ENCODE results near the gene CAPRIN1. TPM values are rescaled to one million over a fixed set of nuclear protein-coding genes. Genes with fewer than 3 reads are reported as not detected.

CAPRIN1 gene
- total RNA-seq, 1 experiment from 2014 or later: 301 TPM

- Histone ChIP-seq H3K23me2 (ENCODE audit: insufficient read length, low read depth, low read length, poor library complexity, severe bottlenecking) (no peaks in the 10 kb centered on the region), H3K79me2 (ENCODE audit: insufficient read depth, low read length) (no peaks in the 10 kb centered on the region), H3K9ac (ENCODE audit: extremely low read depth, insufficient read length, low read length) (no peak overlapping the region), H4K5ac (ENCODE audit: insufficient read length, low read depth, low read length) (no peak overlapping the region), H4K91ac (ENCODE audit: insufficient read length, low read depth, low read length) (no peak overlapping the region), H3K4me1 (ENCODE audit: insufficient read depth, low read length) (peaks cover 2% of the 10 kb centered on the region; the same call in 1 of the 2 replicates), H3K23ac (ENCODE audit: insufficient read length, low read depth, low read length) (no peak overlapping the region), H2BK5ac (ENCODE audit: insufficient read length, low read length) (no peak overlapping the region), H2BK20ac (ENCODE audit: low read depth, low read length, poor library complexity, severe bottlenecking) (no peak overlapping the region), H2AFZ (ENCODE audit: low read length) (no peak overlapping the region), H3K18ac (ENCODE audit: insufficient read length, low read depth, low read length) (no peak overlapping the region), H3K27ac (ENCODE audit: insufficient read length, low read depth, low read length) (no peak overlapping the region), H2BK12ac (ENCODE audit: insufficient read length, low read depth, low read length) (no peak overlapping the region), H4K20me1 (ENCODE audit: control insufficient read depth, insufficient read depth, insufficient read length) (no peaks in the 10 kb centered on the region), H2AK5ac (ENCODE audit: insufficient read length, low read length) (no peak overlapping the region), H3K79me1 (ENCODE audit: insufficient read depth, low read depth, low read length, poor library complexity, severe bottlenecking) (no peaks in the 10 kb centered on the region), H3K9me3 (ENCODE audit: control insufficient read depth, low read depth, low read length) (no peaks in the 10 kb centered on the region), H3T11ph (ENCODE audit: low read length) (no peak overlapping the region), H3K14ac (ENCODE audit: insufficient read depth, low read length) (no peak overlapping the region), H4K8ac (replicated peaks; ENCODE audit: insufficient read length, low read depth, low read length) (no peak overlapping the region), H3K27me3 (ENCODE audit: insufficient read depth, low read length) (no peaks in the 10 kb centered on the region), H2BK120ac (ENCODE audit: low read depth, low read length, poor library complexity, severe bottlenecking) (no peak overlapping the region), H3K56ac (ENCODE audit: insufficient read length, low read depth, low read length) (no peak overlapping the region), H3K4me2 (ENCODE audit: insufficient read depth, insufficient read length, low read length) (no peak overlapping the region), H2BK15ac (ENCODE audit: low read depth, low read length) (no peak overlapping the region), H3K4ac (ENCODE audit: low read depth, low read length) (no peak overlapping the region)
- Mint-ChIP-seq H3K9me3 (no peaks in the 10 kb centered on the region), H3K27ac (no peak overlapping the region), H3K4me3 (no peak overlapping the region; a peak in 1 of 5 replicates), H3K4me1 (peaks cover 9 to 10% of the 10 kb centered on the region in 2 experiments), H3K36me3 (ENCODE audit: insufficient read depth in 1 of 3, low read depth in 3 of 3) (no peaks in the 10 kb centered on the region), H3K27me3 (ENCODE audit: low read depth) (no peaks in the 10 kb centered on the region)
- TF ChIP-seq, protein P1, sequence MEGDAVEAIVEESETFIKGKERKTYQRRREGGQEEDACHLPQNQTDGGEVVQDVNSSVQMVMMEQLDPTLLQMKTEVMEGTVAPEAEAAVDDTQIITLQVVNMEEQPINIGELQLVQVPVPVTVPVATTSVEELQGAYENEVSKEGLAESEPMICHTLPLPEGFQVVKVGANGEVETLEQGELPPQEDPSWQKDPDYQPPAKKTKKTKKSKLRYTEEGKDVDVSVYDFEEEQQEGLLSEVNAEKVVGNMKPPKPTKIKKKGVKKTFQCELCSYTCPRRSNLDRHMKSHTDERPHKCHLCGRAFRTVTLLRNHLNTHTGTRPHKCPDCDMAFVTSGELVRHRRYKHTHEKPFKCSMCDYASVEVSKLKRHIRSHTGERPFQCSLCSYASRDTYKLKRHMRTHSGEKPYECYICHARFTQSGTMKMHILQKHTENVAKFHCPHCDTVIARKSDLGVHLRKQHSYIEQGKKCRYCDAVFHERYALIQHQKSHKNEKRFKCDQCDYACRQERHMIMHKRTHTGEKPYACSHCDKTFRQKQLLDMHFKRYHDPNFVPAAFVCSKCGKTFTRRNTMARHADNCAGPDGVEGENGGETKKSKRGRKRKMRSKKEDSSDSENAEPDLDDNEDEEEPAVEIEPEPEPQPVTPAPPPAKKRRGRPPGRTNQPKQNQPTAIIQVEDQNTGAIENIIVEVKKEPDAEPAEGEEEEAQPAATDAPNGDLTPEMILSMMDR (conservative IDR thresholded peaks at IDR 0.05): no peak
- WGBS (ENCODE audit: extremely low coverage, insufficient read length, low lambda C conversion rate): no CpG with 5 or more reads among the region's 11 CpGs
- no peak for DNase-seq
Measured at GRCh38 chr11:34040571-34040970, 11.0 kb upstream of the CAPRIN1 start.
